AG10803 (cell line): Measurements from ENCODE around the gene RAD54L.
"Not testable (repeated sequence)": the region's sequence is repeated elsewhere in the genome, so short reads cannot be mapped to it uniquely, and the experiment has no call there.

ENCODE experiments used
- DNase-seq: peaks from one replicate; pipeline ENCODE4 v3.0.0; 2010; ENCODE audit warnings: low read depth
- H3K4me3 ChIP-seq: 2 replicates; pipeline ENCODE4 v1.5.1; 2011; ENCODE audit warnings: mild to moderate bottlenecking, low read length, control low read depth
- CTCF ChIP-seq: conservative IDR thresholded peaks from 2 replicates; pipeline ENCODE4 v1.5.1; 2011; ENCODE audit warnings: mild to moderate bottlenecking, low read length, control low read depth, inconsistent platforms

The RAD54L gene

GRCh38 chr1:46242918-46243317, 4.6 kb upstream of the RAD54L start:
- TF ChIP-seq CTCF, result no peak
- no peak for DNase-seq
- H3K4me3 ChIP-seq, result no peak overlapping the region

GRCh38 chr1:46243831-46244230, 3.7 kb upstream of the RAD54L start:
- H3K4me3 ChIP-seq, result not testable (repeated sequence)

GRCh38 chr1:46244656-46245371, 2.7 kb upstream of the RAD54L start:
- TF ChIP-seq CTCF, result peak; percentile 50
- H3K4me3 ChIP-seq, result no peak overlapping the region
- peak; percentile 34 for DNase-seq

More at GRCh38 chr1:46243831-46244230, 3.7 kb upstream of the RAD54L start:
- DNase-seq, result not testable (repeated sequence)

GRCh38 chr1:46246136-46246535, 1.4 kb upstream of the RAD54L start:
- H3K4me3 ChIP-seq, DNase-seq: not testable (repeated sequence)

GRCh38 chr1:46246548-46247435, 771 bp upstream of the RAD54L start:
- peak; percentile 36 for DNase-seq
- no peak for TF ChIP-seq CTCF
- H3K4me3 ChIP-seq, result peak overlapping the region; percentile 94

- no peak for TF ChIP-seq CTCF
- DNase-seq, result no peak
- H3K4me3 ChIP-seq, result peak overlapping the region; percentile 82
These were observed 758 bp downstream of the RAD54L start for GRCh38 chr1:46248122-46248920.

- no peak for DNase-seq
- TF ChIP-seq CTCF, result no peak
- H3K4me3 ChIP-seq, result no peak overlapping the region
These were observed 7.1 kb downstream of the RAD54L start for GRCh38 chr1:46254668-46255067.
